GM12891 (cell line): ENCODE results near the gene STK16.

Experiments used
- POLR2A ChIP-seq: IDR thresholded peaks from 2 replicates; pipeline ENCODE4 v1.6.1; 2011; ENCODE audit warnings: low read depth, low read length, control low read depth
- POLR2AphosphoS5 ChIP-seq: IDR thresholded peaks from 2 replicates; pipeline ENCODE4 v1.6.1; 2011; ENCODE audit warnings: low read depth, low read length, control low read depth
- TAF1 ChIP-seq: IDR thresholded peaks from 2 replicates; pipeline ENCODE4 v1.6.1; 2011; ENCODE audit warnings: low read depth, low read length, control low read depth

GRCh38 chr2:219285373-219285735 lies 40.1 kb downstream of the STK16 start:
- TF ChIP-seq TAF1 (no peak), POLR2A (no peak), POLR2AphosphoS5 (no peak)
